HepG2 (cell line): ENCODE results near the gene ATF3. TPM values are rescaled to one million over a fixed set of nuclear protein-coding genes. Genes with fewer than 3 reads are reported as not detected.

Experiments
- ATAC-seq: fragments of 200-7000 bp; cut with Tn5 transposase; 3 replicates; pipeline ENCODE4 v1.9.1; 2020; ENCODE audit warnings: mild to moderate bottlenecking, moderate library complexity
- BruUV-seq: library from RNA; stranded (reverse); fragments of 400-500 nt; replicated peaks from 2 replicates; lab custom pipeline; 2021; lab: Mats Ljungman, UMichigan
- CTCF ChIA-PET: fragments of 300-600 bp; formaldehyde crosslinking; extraction: SDS; loops from one replicate; lab custom pipeline; 2021; ENCODE audit warnings: low total read pairs, inconsistent platforms, low intra/inter-chr PET ratio; lab: Yijun Ruan, JAX
- POLR2A ChIA-PET: fragments of 350-600 bp; sonication (Branson Sonifier 250); formaldehyde crosslinking; loops from one replicate; lab custom pipeline; 2020; ENCODE audit warnings: antibody characterized with exemption, inconsistent platforms; lab: Yijun Ruan, JAX
- DNase-seq: peaks from one replicate; pipeline ENCODE4 v3.0.0-alpha.2; 2015; ENCODE audit warnings: low spot score
- FAIRE-seq: peaks from 3 replicates; lab custom pipeline; 2011; peaks lifted over from hg19 to GRCh38; lab: Jason Lieb, UNC
- H2AFZ ChIP-seq: one replicate; pipeline ENCODE4 v1.6.1; 2011; ENCODE audit warnings: low read length, inconsistent platforms
- H3K27ac ChIP-seq: fragments of 300-600 bp; 3 replicates; pipeline ENCODE4 v1.8.0; 2011; ENCODE audit warnings: mixed run types, mild to moderate bottlenecking, mixed read lengths, low read length, inconsistent platforms; ENCODE audit not compliant: insufficient read depth; ENCODE audit errors: extremely low read length
- H3K27me3 ChIP-seq, 2 experiments: fragments of 200-600 bp in 1 of 2; 2 replicates in 1 of 2; 3 replicates in 1 of 2; pipeline versions ENCODE4 v1.6.0 to v1.8.0; 2011; ENCODE audit warnings: low read length in 2 of 2, mild to moderate bottlenecking in 2 of 2, moderate library complexity in 2 of 2, inconsistent platforms in 1 of 2; ENCODE audit not compliant: insufficient read depth in 2 of 2, control insufficient read depth in 1 of 2
- H3K36me3 ChIP-seq, 2 experiments: fragments of 200-600 bp in 1 of 2; replicated peaks in 1 of 2; 2 replicates in 1 of 2; 3 replicates in 1 of 2; pipeline versions ENCODE4 v1.5.1 to v1.8.0; 2011; ENCODE audit warnings: low read length in 2 of 2, inconsistent platforms in 1 of 2; ENCODE audit not compliant: insufficient read depth in 2 of 2, control insufficient read depth in 1 of 2
- H3K4me1 ChIP-seq: 2 replicates; pipeline ENCODE4 v1.5.1; 2012; ENCODE audit warnings: low read length, inconsistent platforms; ENCODE audit not compliant: insufficient read depth
- H3K4me2 ChIP-seq: 2 replicates; pipeline ENCODE4 v1.6.0; 2011; ENCODE audit warnings: low read depth, low read length, inconsistent platforms
- H3K4me3 ChIP-seq, 3 experiments: fragments of 200-600 bp in 1 of 3; sonication (generic), shearing (Covaris generic) in 1 of 3; replicated peaks in 1 of 3; 2 replicates each; pipeline ENCODE4 v1.5.1; 2011 to 2016; ENCODE audit warnings: low read length in 3 of 3, inconsistent platforms in 2 of 3, low read depth in 2 of 3, mild to moderate bottlenecking in 2 of 3, control low read depth in 1 of 3, mixed read lengths in 1 of 3; ENCODE audit not compliant: insufficient read depth in 1 of 3
- H3K79me2 ChIP-seq: one replicate; pipeline ENCODE4 v1.6.1; 2011; ENCODE audit warnings: low read length, inconsistent platforms; ENCODE audit not compliant: insufficient read depth
- H3K9ac ChIP-seq: 2 replicates; pipeline ENCODE4 v1.6.0; 2011; ENCODE audit warnings: mild to moderate bottlenecking, low read depth, low read length, inconsistent platforms; ENCODE audit not compliant: insufficient read depth
- H3K9me3 ChIP-seq: 2 replicates; pipeline ENCODE4 v1.5.1; 2012; ENCODE audit warnings: mild to moderate bottlenecking, low read length
- H4K20me1 ChIP-seq: 2 replicates; pipeline ENCODE4 v1.6.0; 2011; ENCODE audit warnings: inconsistent platforms, mild to moderate bottlenecking, low read length, moderate library complexity; ENCODE audit not compliant: insufficient read depth
- CBX5 ChIP-seq: sonication (generic); formaldehyde crosslinking; IDR thresholded peaks from 2 replicates; pipeline ENCODE4 v1.4.0; 2020; ENCODE audit warnings: missing genetic modification reagents, borderline replicate concordance
- GZF1 ChIP-seq: sonication (generic); formaldehyde crosslinking; IDR thresholded peaks from 2 replicates; pipeline ENCODE4 v1.5.1; 2020; ENCODE audit warnings: mild to moderate bottlenecking, missing genetic modification reagents
- POLR2AphosphoS2 ChIP-seq: IDR thresholded peaks from 2 replicates; pipeline ENCODE4 v1.6.1; 2011; ENCODE audit warnings: low read depth, low read length, improper control_type of control experiment
- ZNF264 ChIP-seq: sonication (generic); formaldehyde crosslinking; IDR thresholded peaks from 2 replicates; pipeline ENCODE4 v1.4.0; 2020; ENCODE audit warnings: missing genetic modification reagents
- ZNF660 ChIP-seq: sonication (generic); formaldehyde crosslinking; IDR thresholded peaks from 2 replicates; pipeline ENCODE4 v1.5.1; 2020; ENCODE audit warnings: mild to moderate bottlenecking, low read depth, missing genetic modification reagents, borderline replicate concordance
- ZUFSP ChIP-seq: sonication (generic); formaldehyde crosslinking; IDR thresholded peaks from 2 replicates; pipeline ENCODE4 v1.9.0; 2021; ENCODE audit warnings: missing genetic modification reagents, mild to moderate bottlenecking, borderline replicate concordance
- WGBS: methylation state at CpG from one replicate; pipeline ENCODE4 v1.1.6; 2017; ENCODE audit warnings: low lambda C conversion rate; 5-methylcytosine and 5-hydroxymethylcytosine counted together
- in situ Hi-C: cut with HindIII; loops from 2 replicates; pipeline ENCODE4 v1.10.0; 2017; ENCODE audit warnings: low pct_unique_long_range_greater_than_20kb; ENCODE audit not compliant: extremely low pct_ligation_motif_present
- intact Hi-C: fragments of 100-400 bp; cut with micrococcal nuclease; formaldehyde crosslinking; loops from one replicate; pipeline ENCODE4 v1.10.0; 2022; ENCODE audit not compliant: unreplicated experiment
- polyA plus RNA-seq, 8 experiments: library from polyadenylated mRNA; depleted of rRNA in 3 of 8; stranded (reverse) in 7 of 8; unstranded in 1 of 8; fragments of >200 nt; fragmentation: Illumina TruSeq in 4 of 8; extraction: Trizol in 4 of 8; gene quantifications; 2 replicates each; pipeline versions ENCODE4 v1.2.1 to v1.2.3, GENCODE V29; 2011 to 2016; ENCODE audit warnings: low read depth in 4 of 8, missing spikeins in 1 of 8, mixed read lengths in 1 of 8; ENCODE audit not compliant: insufficient read depth in 1 of 8
- total RNA-seq, 5 experiments: library from RNA; depleted of rRNA; stranded (reverse); fragments of >200 nt; fragmentation: Illumina TruSeq; extraction: Trizol; gene quantifications; 2 replicates each; pipeline ENCODE4 v1.2.3, GENCODE V29; 2016; ENCODE audit warnings: low read depth in 1 of 5
- TF ChIP-seq, protein P1 (sequence below): sonication (generic); formaldehyde crosslinking; IDR thresholded peaks from 2 replicates; pipeline ENCODE4 v1.9.0; 2021; ENCODE audit warnings: missing genetic modification reagents, borderline replicate concordance
- TF ChIP-seq, protein P2 (sequence below): sonication (generic); formaldehyde crosslinking; IDR thresholded peaks from 2 replicates; pipeline ENCODE4 v1.4.0; 2020; ENCODE audit warnings: mild to moderate bottlenecking, missing genetic modification reagents

The ATF3 gene
- total and polyA plus RNA-seq, 2 of the 13 experiments (the other 11 are each of a cell fraction or from before 2014, with no cell fraction given), result 5.0 to 13.0 TPM

DNA sequence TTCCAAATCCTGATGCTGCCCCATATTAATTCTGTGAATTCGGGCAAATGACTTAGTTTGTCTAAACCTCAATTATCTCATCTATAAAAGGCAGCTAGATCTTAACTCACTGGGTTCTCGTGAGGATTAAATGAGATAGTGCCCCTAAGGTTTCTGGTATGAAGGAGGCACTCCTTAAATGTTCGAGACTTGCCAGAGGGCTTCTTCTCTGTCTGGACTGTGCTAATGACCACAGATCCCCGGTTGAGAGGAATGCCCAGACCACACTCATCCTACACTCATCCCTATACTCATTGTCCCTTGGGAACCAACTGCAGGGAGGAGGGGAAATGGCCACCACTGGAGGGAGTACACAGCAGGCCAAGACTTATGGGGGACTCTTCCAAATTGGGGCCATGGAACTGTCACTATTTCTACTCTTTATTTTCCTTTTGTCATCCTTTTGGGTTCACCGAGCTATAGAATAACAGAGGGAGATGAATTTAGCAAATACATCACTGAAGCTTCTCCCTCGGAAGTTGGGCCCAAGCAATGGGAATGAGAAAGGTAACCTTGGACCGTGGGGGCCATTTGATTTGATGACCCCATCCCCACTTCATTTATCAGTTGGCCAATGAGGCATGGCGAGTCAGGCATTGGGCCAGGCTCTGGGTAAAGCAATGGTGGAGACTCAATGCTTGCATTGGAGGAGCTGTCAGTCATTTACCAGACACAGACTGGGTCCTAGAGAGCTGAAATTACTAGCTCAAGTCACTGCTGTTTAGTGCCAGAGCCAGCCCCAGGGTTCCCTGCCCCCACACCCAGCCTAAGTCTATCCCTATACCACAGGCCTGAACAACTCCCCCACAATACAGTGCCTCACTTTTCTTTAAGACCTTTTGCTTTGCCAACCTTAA lies 5.1 kb downstream of the ATF3 start:
- POLR2A ChIA-PET, result no interaction called here
- BruUV-seq, result no TSS peak
- 97% methylated on average over 7 of the region's 8 CpGs for WGBS

More for the DNA sequence above, 5.1 kb downstream of the ATF3 start:
- ATAC-seq (no peak), DNase-seq (no peak), FAIRE-seq (no peak)
- H3K4me1 ChIP-seq, result peaks cover 24% of the 10 kb centered on the region
- H3K9me3 ChIP-seq, result no peaks in the 10 kb centered on the region
- no peak overlapping the region for H3K27ac ChIP-seq
- in situ Hi-C loops, result no loop called here
- CTCF ChIA-PET, result no interaction called here
- TF ChIP-seq ZNF264 (CRISPR knock-in tag) (no peak), GZF1 (no peak), ZNF660 (CRISPR knock-in tag) (no peak), POLR2AphosphoS2 (peak; percentile 76; the same call in 1 of the 2 replicates), ZUFSP (no peak), CBX5 (CRISPR knock-in tag) (no peak)
- TF ChIP-seq, protein P1, sequence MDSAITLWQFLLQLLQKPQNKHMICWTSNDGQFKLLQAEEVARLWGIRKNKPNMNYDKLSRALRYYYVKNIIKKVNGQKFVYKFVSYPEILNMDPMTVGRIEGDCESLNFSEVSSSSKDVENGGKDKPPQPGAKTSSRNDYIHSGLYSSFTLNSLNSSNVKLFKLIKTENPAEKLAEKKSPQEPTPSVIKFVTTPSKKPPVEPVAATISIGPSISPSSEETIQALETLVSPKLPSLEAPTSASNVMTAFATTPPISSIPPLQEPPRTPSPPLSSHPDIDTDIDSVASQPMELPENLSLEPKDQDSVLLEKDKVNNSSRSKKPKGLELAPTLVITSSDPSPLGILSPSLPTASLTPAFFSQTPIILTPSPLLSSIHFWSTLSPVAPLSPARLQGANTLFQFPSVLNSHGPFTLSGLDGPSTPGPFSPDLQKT (CRISPR knock-in tag), result no peak
- TF ChIP-seq, protein P2, sequence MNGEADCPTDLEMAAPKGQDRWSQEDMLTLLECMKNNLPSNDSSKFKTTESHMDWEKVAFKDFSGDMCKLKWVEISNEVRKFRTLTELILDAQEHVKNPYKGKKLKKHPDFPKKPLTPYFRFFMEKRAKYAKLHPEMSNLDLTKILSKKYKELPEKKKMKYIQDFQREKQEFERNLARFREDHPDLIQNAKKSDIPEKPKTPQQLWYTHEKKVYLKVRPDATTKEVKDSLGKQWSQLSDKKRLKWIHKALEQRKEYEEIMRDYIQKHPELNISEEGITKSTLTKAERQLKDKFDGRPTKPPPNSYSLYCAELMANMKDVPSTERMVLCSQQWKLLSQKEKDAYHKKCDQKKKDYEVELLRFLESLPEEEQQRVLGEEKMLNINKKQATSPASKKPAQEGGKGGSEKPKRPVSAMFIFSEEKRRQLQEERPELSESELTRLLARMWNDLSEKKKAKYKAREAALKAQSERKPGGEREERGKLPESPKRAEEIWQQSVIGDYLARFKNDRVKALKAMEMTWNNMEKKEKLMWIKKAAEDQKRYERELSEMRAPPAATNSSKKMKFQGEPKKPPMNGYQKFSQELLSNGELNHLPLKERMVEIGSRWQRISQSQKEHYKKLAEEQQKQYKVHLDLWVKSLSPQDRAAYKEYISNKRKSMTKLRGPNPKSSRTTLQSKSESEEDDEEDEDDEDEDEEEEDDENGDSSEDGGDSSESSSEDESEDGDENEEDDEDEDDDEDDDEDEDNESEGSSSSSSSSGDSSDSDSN (CRISPR knock-in tag), result no peak
- H3K4me2 ChIP-seq, result no peak overlapping the region
- H3K27me3 ChIP-seq, result no peaks in the 10 kb centered on the region; a peak in 1 of 5 replicates
- peaks cover 15 to 37% of the 10 kb centered on the region in 2 experiments for H3K36me3 ChIP-seq
- H2AFZ ChIP-seq, result no peak overlapping the region
- intact Hi-C loops, result no loop called here
- no peak overlapping the region for H3K4me3 ChIP-seq
- H3K9ac ChIP-seq, result no peak overlapping the region
- peaks cover 38% of the 10 kb centered on the region for H4K20me1 ChIP-seq
- peaks cover 18% of the 10 kb centered on the region for H3K79me2 ChIP-seq
